IMR-90 (cell line): ENCODE results near the gene RFX1. TPM values are rescaled to one million over a fixed set of nuclear protein-coding genes. Genes with fewer than 3 reads are reported as not detected.

ENCODE experiments used
- ATAC-seq: fragments of 200-7000 bp; cut with Tn5 transposase; 2 replicates; pipeline ENCODE4 v1.9.1; 2020; ENCODE audit warnings: low read depth, mild to moderate bottlenecking, moderate library complexity
- BruUV-seq: library from RNA; stranded (reverse); fragments of 400-500 nt; replicated peaks from 2 replicates; lab custom pipeline; 2021; lab: Mats Ljungman, UMichigan
- CTCF ChIA-PET: fragments of 300-600 bp; formaldehyde crosslinking; extraction: SDS; loops from one replicate; lab custom pipeline; 2021; ENCODE audit warnings: antibody characterized with exemption; lab: Yijun Ruan, JAX
- POLR2A ChIA-PET: fragments of 300-600 bp; sonication (Branson Sonifier 250); formaldehyde crosslinking; loops from one replicate; lab custom pipeline; 2022; ENCODE audit warnings: antibody characterized with exemption; ENCODE audit not compliant: unreplicated experiment; lab: Charles Lee
- DNase-seq: peaks from one replicate; pipeline ENCODE4 v3.0.0; 2013
- H2AFZ ChIP-seq: replicated peaks from 2 replicates; pipeline ENCODE3; 2013; ENCODE audit warnings: low read length, mild to moderate bottlenecking; ENCODE audit not compliant: poor library complexity
- H2AK5ac ChIP-seq: 2 replicates; pipeline ENCODE4 v1.6.1; 2013; ENCODE audit warnings: low read depth, low read length, inconsistent platforms
- H2AK9ac ChIP-seq: replicated peaks from 2 replicates; pipeline ENCODE3; 2013; ENCODE audit warnings: mild to moderate bottlenecking, low read depth, low read length, moderate library complexity; ENCODE audit not compliant: poor library complexity
- H2BK120ac ChIP-seq: 2 replicates; pipeline ENCODE4 v1.6.1; 2013; ENCODE audit warnings: low read depth, low read length, inconsistent platforms
- H2BK15ac ChIP-seq: 3 replicates; pipeline ENCODE4 v1.6.1; 2013; ENCODE audit warnings: low read depth, low read length, inconsistent platforms
- H2BK20ac ChIP-seq: 2 replicates; pipeline ENCODE4 v1.6.1; 2013; ENCODE audit warnings: low read depth, mild to moderate bottlenecking, inconsistent platforms, low read length, moderate library complexity
- H2BK5ac ChIP-seq: 2 replicates; pipeline ENCODE4 v1.6.1; 2013; ENCODE audit warnings: mild to moderate bottlenecking, low read depth, low read length, inconsistent platforms; ENCODE audit not compliant: poor library complexity, severe bottlenecking
- H3K14ac ChIP-seq: replicated peaks from 2 replicates; pipeline ENCODE4 v1.6.1; 2013; ENCODE audit warnings: low read depth, low read length, inconsistent platforms
- H3K18ac ChIP-seq: 2 replicates; pipeline ENCODE4 v1.6.1; 2013; ENCODE audit warnings: low read depth, low read length, control low read depth
- H3K23ac ChIP-seq: 2 replicates; pipeline ENCODE4 v1.6.1; 2013; ENCODE audit warnings: low read depth, low read length, inconsistent platforms
- H3K27ac ChIP-seq: 2 replicates; pipeline ENCODE4 v1.5.1; 2013; ENCODE audit warnings: mild to moderate bottlenecking, control low read depth, low read length; ENCODE audit not compliant: insufficient read depth
- H3K27me3 ChIP-seq: 2 replicates; pipeline ENCODE4 v1.6.1; 2013; ENCODE audit warnings: low read length; ENCODE audit not compliant: control insufficient read depth, insufficient read depth
- H3K36me3 ChIP-seq: 2 replicates; pipeline ENCODE4 v1.6.1; 2013; ENCODE audit warnings: low read length, mixed read lengths; ENCODE audit not compliant: control insufficient read depth, insufficient read depth
- H3K4ac ChIP-seq: 2 replicates; pipeline ENCODE4 v1.6.1; 2013; ENCODE audit warnings: low read depth, low read length, inconsistent platforms
- H3K4me1 ChIP-seq: 2 replicates; pipeline ENCODE4 v1.6.1; 2013; ENCODE audit warnings: low read length, mixed read lengths; ENCODE audit not compliant: control insufficient read depth, insufficient read depth
- H3K4me2 ChIP-seq: 2 replicates; pipeline ENCODE4 v1.6.1; 2013; ENCODE audit warnings: low read depth, mild to moderate bottlenecking, control low read depth, low read length, moderate library complexity
- H3K4me3 ChIP-seq: 2 replicates; pipeline ENCODE4 v1.5.1; 2013; ENCODE audit warnings: low read depth, mild to moderate bottlenecking, control low read depth, low read length, moderate library complexity; ENCODE audit not compliant: insufficient read depth
- H3K56ac ChIP-seq: 2 replicates; pipeline ENCODE4 v1.6.1; 2013; ENCODE audit warnings: low read length, inconsistent platforms; ENCODE audit not compliant: insufficient read depth; ENCODE audit errors: extremely low read depth
- H3K79me1 ChIP-seq, 2 experiments: 2 replicates each; pipeline ENCODE4 v1.6.1; 2013; ENCODE audit warnings: low read length in 2 of 2, inconsistent platforms in 1 of 2, low read depth in 1 of 2
- H3K9ac ChIP-seq: 2 replicates; pipeline ENCODE4 v1.6.1; 2013; ENCODE audit warnings: low read depth, low read length, control low read depth
- H3K9me1 ChIP-seq: 2 replicates; pipeline ENCODE4 v1.6.1; 2013; ENCODE audit warnings: low read length, inconsistent platforms; ENCODE audit not compliant: insufficient read depth
- H3K9me3 ChIP-seq: 2 replicates; pipeline ENCODE4 v1.6.1; 2013; ENCODE audit warnings: low read length; ENCODE audit not compliant: control insufficient read depth, insufficient read depth
- H4K20me1 ChIP-seq: 2 replicates; pipeline ENCODE4 v1.6.1; 2013; ENCODE audit warnings: low read length, inconsistent platforms; ENCODE audit not compliant: insufficient read depth
- H4K5ac ChIP-seq: 2 replicates; pipeline ENCODE4 v1.6.1; 2013; ENCODE audit warnings: mild to moderate bottlenecking, low read depth, low read length, control low read depth
- H4K8ac ChIP-seq, 2 experiments: 2 replicates each; pipeline ENCODE4 v1.6.1; 2013; ENCODE audit warnings: low read depth in 2 of 2, low read length in 2 of 2, control low read depth in 1 of 2, inconsistent platforms in 1 of 2
- H4K91ac ChIP-seq: 2 replicates; pipeline ENCODE4 v1.6.1; 2013; ENCODE audit warnings: low read depth, low read length, inconsistent platforms; ENCODE audit not compliant: insufficient read depth
- BHLHE40 ChIP-seq: fragments of 150-350 bp; IDR thresholded peaks from 2 replicates; pipeline ENCODE4 v1.6.1; 2016; ENCODE audit warnings: mild to moderate bottlenecking, low read depth, low read length
- CEBPB ChIP-seq: IDR thresholded peaks from 2 replicates; pipeline ENCODE4 v1.6.1; 2012; ENCODE audit warnings: low read depth, low read length, improper control_type of control experiment
- CHD1 ChIP-seq: IDR thresholded peaks from 2 replicates; pipeline ENCODE4 v1.6.1; 2012; ENCODE audit warnings: low read depth, low read length, improper control_type of control experiment
- ELK1 ChIP-seq: fragments of 150-350 bp; IDR thresholded peaks from 2 replicates; pipeline ENCODE4 v1.6.1; 2016; ENCODE audit warnings: low read depth, mild to moderate bottlenecking, low read length, moderate library complexity, borderline replicate concordance
- FOS ChIP-seq: fragments of 150-350 bp; IDR thresholded peaks from 2 replicates; pipeline ENCODE4 v1.6.1; 2016; ENCODE audit warnings: low read depth, low read length
- MAFK ChIP-seq: IDR thresholded peaks from 2 replicates; pipeline ENCODE4 v1.6.1; 2012; ENCODE audit warnings: low read depth, low read length, improper control_type of control experiment
- MAZ ChIP-seq: IDR thresholded peaks from 2 replicates; pipeline ENCODE4 v1.6.1; 2012; ENCODE audit warnings: low read depth, mild to moderate bottlenecking, low read length, improper control_type of control experiment, moderate library complexity, borderline replicate concordance
- MXI1 ChIP-seq: IDR thresholded peaks from 2 replicates; pipeline ENCODE4 v1.6.1; 2012; ENCODE audit warnings: low read depth, mild to moderate bottlenecking, low read length, moderate library complexity, borderline replicate concordance
- NFE2L2 ChIP-seq: fragments of 150-350 bp; IDR thresholded peaks from 2 replicates; pipeline ENCODE4 v1.6.1; 2016; ENCODE audit warnings: low read depth, mild to moderate bottlenecking, low read length
- POLR2A ChIP-seq: IDR thresholded peaks from 2 replicates; pipeline ENCODE4 v1.6.1; 2012; ENCODE audit warnings: mild to moderate bottlenecking, low read depth, low read length
- RAD21 ChIP-seq: IDR thresholded peaks from 2 replicates; pipeline ENCODE4 v1.6.1; 2012; ENCODE audit warnings: low read length, improper control_type of control experiment
- RFX5 ChIP-seq: IDR thresholded peaks from 2 replicates; pipeline ENCODE4 v1.8.0; 2012; ENCODE audit warnings: low read depth, mild to moderate bottlenecking, low read length, moderate library complexity
- SMC3 ChIP-seq: fragments of 150-350 bp; IDR thresholded peaks from 2 replicates; pipeline ENCODE4 v1.6.1; 2016; ENCODE audit warnings: low read depth, mild to moderate bottlenecking, antibody characterized with exemption, low read length, moderate library complexity
- WGBS, 2 experiments: methylation state at CpG; one replicate each; pipeline versions ENCODE4 v1.1.5 to v1.1.7; 2013; ENCODE audit warnings: missing lambda C conversion rate in 2 of 2; ENCODE audit not compliant: insufficient read length in 1 of 2; ENCODE audit errors: extremely low coverage in 2 of 2; 5-methylcytosine and 5-hydroxymethylcytosine counted together
- dilution Hi-C: fragments of 300-500 bp; cut with HindIII; formaldehyde crosslinking; loops from one replicate; pipeline ENCODE4 v1.14.3; 2018; ENCODE audit warnings: low sequenced_read_pairs; ENCODE audit not compliant: unreplicated experiment
- in situ Hi-C: fragments of 300-500 bp; cut with MboI; formaldehyde crosslinking; loops from 3 replicates; pipeline ENCODE4 v1.14.3; 2019; ENCODE audit warnings: low sequenced_read_pairs, inconsistent platforms, mixed read lengths
- intact Hi-C: fragments of 100-400 bp; cut with micrococcal nuclease; formaldehyde crosslinking; loops from 2 replicates; pipeline ENCODE4 v1.10.0; 2022
- polyA plus RNA-seq, 3 experiments: library from polyadenylated mRNA; depleted of rRNA; stranded (reverse); fragments of >200 nt; gene quantifications; 2 replicates each; pipeline ENCODE4 v1.2.3, GENCODE V29; 2012; ENCODE audit warnings: low replicate concordance in 1 of 3
- total RNA-seq: library from RNA; depleted of rRNA; stranded (reverse); fragments of >200 nt; gene quantifications from 2 replicates; pipeline ENCODE4 v1.2.3, GENCODE V29; 2012
- TF ChIP-seq, protein P1 (sequence below): fragments of 150-350 bp; IDR thresholded peaks from 2 replicates; pipeline ENCODE4 v1.6.1; 2017; ENCODE audit warnings: mild to moderate bottlenecking, antibody characterized with exemption, low read length, low read depth

The RFX1 gene
- total and polyA plus RNA-seq, 2 of the 4 experiments (the other 2 are of a cell fraction), result 0.36 to 3.1 TPM

- Histone ChIP-seq H4K8ac (no peak overlapping the region), H2AK9ac (no peak overlapping the region), H3K14ac (no peak overlapping the region), H3K23ac (no peak overlapping the region), H2BK20ac (no peak overlapping the region), H3K9me3 (no peaks in the 10 kb centered on the region), H2AK5ac (no peak overlapping the region), H3K9ac (no peak overlapping the region), H3K36me3 (no peaks in the 10 kb centered on the region), H3K56ac (no peak overlapping the region), H3K79me1 (no peaks in the 10 kb centered on the region), H4K5ac (no peak overlapping the region), H3K27me3 (no peaks in the 10 kb centered on the region), H3K4me3 (no peak overlapping the region), H2BK15ac (no peak overlapping the region), H2BK5ac (no peak overlapping the region), H2AFZ (no peak overlapping the region), H4K91ac (no peak overlapping the region), H2BK120ac (no peak overlapping the region), H4K20me1 (no peaks in the 10 kb centered on the region), H3K18ac (no peak overlapping the region), H3K27ac (no peak overlapping the region), H3K9me1 (no peaks in the 10 kb centered on the region), H3K4me2 (no peak overlapping the region), H3K4me1 (no peaks in the 10 kb centered on the region), H3K4ac (no peak overlapping the region)
- no peak for DNase-seq
- WGBS, 2 experiments, result 64% methylated on average over 5 of the region's 5 CpGs; no CpG with 5 or more reads in 1 of the 2 experiments
- TF ChIP-seq, protein P1, sequence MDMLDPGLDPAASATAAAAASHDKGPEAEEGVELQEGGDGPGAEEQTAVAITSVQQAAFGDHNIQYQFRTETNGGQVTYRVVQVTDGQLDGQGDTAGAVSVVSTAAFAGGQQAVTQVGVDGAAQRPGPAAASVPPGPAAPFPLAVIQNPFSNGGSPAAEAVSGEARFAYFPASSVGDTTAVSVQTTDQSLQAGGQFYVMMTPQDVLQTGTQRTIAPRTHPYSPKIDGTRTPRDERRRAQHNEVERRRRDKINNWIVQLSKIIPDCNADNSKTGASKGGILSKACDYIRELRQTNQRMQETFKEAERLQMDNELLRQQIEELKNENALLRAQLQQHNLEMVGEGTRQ, result no peak
- TF ChIP-seq MAZ (no peak), MAFK (no peak), ELK1 (no peak), POLR2A (no peak), RFX5 (no peak), CHD1 (no peak), CEBPB (no peak), MXI1 (no peak), FOS (no peak), RAD21 (no peak), NFE2L2 (no peak), SMC3 (no peak), BHLHE40 (no peak)
- intact Hi-C loops, result no loop called here
- dilution Hi-C loops, result no loop called here
- BruUV-seq, result no TSS peak
- ChIA-PET POLR2A (no interaction called here), CTCF (interaction anchor here (1.0 kb wide), 1 partner anchor 10 kb away, joined by 3 read pairs; the partner anchor contains the start of gene IL27RA)
- ATAC-seq, result no peak
- in situ Hi-C loops, result no loop called here
Measured at GRCh38 chr19:14021474-14021873, 15.4 kb upstream of the RFX1 start.
